Gastroesophageal sphincter (tissue), 4 donors: ENCODE data around the gene IGF2BP1. TPM values are rescaled to one million over a fixed set of nuclear protein-coding genes. Genes with fewer than 3 reads are reported as not detected.

Source experiments
- ATAC-seq: fragments of 150-250 bp; one replicate; pipeline ENCODE4 v1.9.1; 2016; ENCODE audit warnings: mild to moderate bottlenecking, moderate library complexity
- H3K27ac ChIP-seq, 4 donors: fragments of 200-600 bp; sonication (generic) in 3 of 4; 1 replicate in 3 of 4; 2 replicates in 1 of 4; pipeline ENCODE4 v1.5.1; 2016 to 2019
- H3K27me3 ChIP-seq: fragments of 200-600 bp; sonication (generic); one replicate; pipeline ENCODE4 v1.5.1; 2019
- H3K36me3 ChIP-seq, 2 donors: fragments of 200-600 bp; sonication (generic); one replicate each; pipeline ENCODE4 v1.5.1; 2019; ENCODE audit warnings: control low read depth in 1 of 2
- H3K4me1 ChIP-seq, 3 donors: fragments of 200-600 bp; sonication (generic); 1 replicate in 2 of 3; 2 replicates in 1 of 3; pipeline ENCODE4 v1.5.1; 2016 to 2019; ENCODE audit warnings: control low read depth in 2 of 3
- H3K4me3 ChIP-seq, 2 donors: fragments of 200-600 bp; sonication (generic); one replicate each; pipeline ENCODE4 v1.5.1; 2019; ENCODE audit warnings: mild to moderate bottlenecking in 1 of 2, moderate library complexity in 1 of 2
- H3K9me3 ChIP-seq, 3 donors: fragments of 200-600 bp; sonication (generic); one replicate each; pipeline ENCODE4 v1.5.1; 2017 to 2019; ENCODE audit warnings: control low read depth in 2 of 3
- EP300 ChIP-seq: sonication (generic); formaldehyde crosslinking; IDR thresholded peaks from one replicate; pipeline ENCODE4 v1.6.1; 2017; ENCODE audit warnings: antibody characterized with exemption, mild to moderate bottlenecking
- POLR2A ChIP-seq, 2 donors: fragments of 450-650 bp; IDR thresholded peaks; one replicate each; pipeline ENCODE4 v1.6.1; 2017; ENCODE audit warnings: antibody characterized with exemption in 2 of 2, mild to moderate bottlenecking in 2 of 2, moderate library complexity in 1 of 2
- POLR2AphosphoS5 ChIP-seq: sonication (generic); formaldehyde crosslinking; IDR thresholded peaks from one replicate; pipeline ENCODE4 v1.6.1; 2017; ENCODE audit warnings: antibody characterized with exemption
- WGBS, 2 donors: methylation state at CpG; one replicate each; pipeline ENCODE4 v1.1.5; 2018; ENCODE audit warnings: low coverage in 1 of 2; 5-methylcytosine and 5-hydroxymethylcytosine counted together
- total RNA-seq, 4 donors: library from RNA; depleted of rRNA; stranded (reverse); fragments of >200 nt; gene quantifications; one replicate each; pipeline ENCODE4 v1.1.0, GENCODE V29; 2016
- TF ChIP-seq, protein P1 (sequence below), 4 experiments: fragments of 200-600 bp in 2 of 4; fragments of 450-650 bp in 2 of 4; sonication (generic) in 1 of 4; IDR thresholded peaks; one replicate each; pipeline ENCODE4 v1.5.1; 2017 to 2019; ENCODE audit warnings: antibody characterized with exemption in 4 of 4, mild to moderate bottlenecking in 2 of 4, moderate library complexity in 2 of 4

Gene IGF2BP1
- under 1 TPM in 1 of 4 donors, not detected in 3; 0.04 TPM for total RNA-seq

DNA sequence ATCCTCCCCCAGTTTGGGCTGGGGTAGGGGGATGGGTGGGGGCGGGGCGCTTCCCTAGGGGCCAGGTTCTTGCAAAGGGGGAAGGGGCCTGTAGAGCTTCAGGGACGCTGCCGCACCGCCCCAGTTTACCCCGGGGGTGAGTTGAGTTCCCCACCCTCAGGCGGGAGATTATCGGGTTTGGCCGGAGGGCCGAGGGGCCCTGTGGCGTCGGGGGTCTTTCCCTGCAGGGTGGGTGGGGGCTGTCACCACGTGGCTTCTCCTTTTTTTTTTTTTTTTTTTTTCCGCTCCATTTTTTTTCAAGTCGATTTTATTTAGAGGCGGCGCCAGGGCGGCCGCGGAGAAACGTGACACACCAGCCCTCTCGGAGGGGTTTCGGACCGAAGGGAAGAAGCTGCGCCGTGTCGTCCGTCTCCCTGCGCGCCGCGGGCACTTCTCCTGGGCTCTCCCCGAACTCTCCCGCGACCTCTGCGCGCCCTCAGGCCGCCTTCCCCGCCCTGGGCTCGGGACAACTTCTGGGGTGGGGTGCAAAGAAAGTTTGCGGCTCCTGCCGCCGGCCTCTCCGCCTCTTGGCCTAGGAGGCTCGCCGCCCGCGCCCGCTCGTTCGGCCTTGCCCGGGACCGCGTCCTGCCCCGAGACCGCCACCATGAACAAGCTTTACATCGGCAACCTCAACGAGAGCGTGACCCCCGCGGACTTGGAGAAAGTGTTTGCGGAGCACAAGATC lies at the start of gene IGF2BP1:
Gene IGF2BP1, plus strand, starts transcription at position 283 of the 724 bp plus-strand sequence. Its CDS starts 361 bp downstream, at position 644.
- no peaks in the 10 kb centered on the region for H3K36me3 ChIP-seq
- TF ChIP-seq POLR2AphosphoS5, result no peak
- TF ChIP-seq POLR2A (IDR thresholded peaks at IDR 0.05), result no peak
- TF ChIP-seq, protein P1, sequence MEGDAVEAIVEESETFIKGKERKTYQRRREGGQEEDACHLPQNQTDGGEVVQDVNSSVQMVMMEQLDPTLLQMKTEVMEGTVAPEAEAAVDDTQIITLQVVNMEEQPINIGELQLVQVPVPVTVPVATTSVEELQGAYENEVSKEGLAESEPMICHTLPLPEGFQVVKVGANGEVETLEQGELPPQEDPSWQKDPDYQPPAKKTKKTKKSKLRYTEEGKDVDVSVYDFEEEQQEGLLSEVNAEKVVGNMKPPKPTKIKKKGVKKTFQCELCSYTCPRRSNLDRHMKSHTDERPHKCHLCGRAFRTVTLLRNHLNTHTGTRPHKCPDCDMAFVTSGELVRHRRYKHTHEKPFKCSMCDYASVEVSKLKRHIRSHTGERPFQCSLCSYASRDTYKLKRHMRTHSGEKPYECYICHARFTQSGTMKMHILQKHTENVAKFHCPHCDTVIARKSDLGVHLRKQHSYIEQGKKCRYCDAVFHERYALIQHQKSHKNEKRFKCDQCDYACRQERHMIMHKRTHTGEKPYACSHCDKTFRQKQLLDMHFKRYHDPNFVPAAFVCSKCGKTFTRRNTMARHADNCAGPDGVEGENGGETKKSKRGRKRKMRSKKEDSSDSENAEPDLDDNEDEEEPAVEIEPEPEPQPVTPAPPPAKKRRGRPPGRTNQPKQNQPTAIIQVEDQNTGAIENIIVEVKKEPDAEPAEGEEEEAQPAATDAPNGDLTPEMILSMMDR (IDR thresholded peaks at IDR 0.05), result no peak
- TF ChIP-seq EP300, result no peak
- peaks cover 0 to 5% (median 0%) of the 10 kb centered on the region in 3 donors for H3K9me3 ChIP-seq
- peaks cover 100% of the 10 kb centered on the region for H3K27me3 ChIP-seq
- no peak within 1 kb of the TSS for H3K27ac ChIP-seq
- H3K4me3 ChIP-seq, result peak within 1 kb of the TSS in 1 of 2 donors; percentile 27
- 0% methylated on average over 8 of the region's 62 CpGs; no CpG with 5 or more reads in 1 of the 2 donors for WGBS, 2 donors
- H3K4me1 ChIP-seq, result peaks cover 0 to 34% (median 27%) of the 10 kb centered on the region in 3 donors
- ATAC-seq, result no peak

DNA sequence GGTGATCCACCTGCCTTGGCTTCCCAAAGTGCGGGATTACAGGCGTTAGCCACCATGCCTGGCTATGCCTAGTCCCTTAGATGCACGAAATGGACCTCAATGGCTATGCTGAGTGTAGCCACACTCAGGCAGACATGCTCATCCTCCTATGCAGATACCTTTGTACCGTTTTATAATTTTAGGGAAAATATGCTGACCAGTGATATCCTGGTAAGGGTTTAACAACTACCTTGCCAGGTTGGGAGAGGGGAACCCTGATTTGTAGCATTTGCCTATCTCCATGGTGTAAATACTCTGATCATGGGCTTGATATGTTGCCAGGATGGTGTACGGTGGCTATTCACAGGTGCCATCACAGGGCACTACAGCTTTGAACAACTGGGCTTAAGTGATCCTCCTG lies 45.6 kb upstream of the IGF2BP1 start:
- no peaks in the 10 kb centered on the region for H3K4me1 ChIP-seq
- H3K9me3 ChIP-seq, result no peaks in the 10 kb centered on the region
- no peak overlapping the region for H3K4me3 ChIP-seq
- 25 to 86% methylated on average over 1 of the region's 5 CpGs for WGBS, 2 donors
- H3K27ac ChIP-seq, result no peak overlapping the region
- TF ChIP-seq, protein P1 (IDR thresholded peaks at IDR 0.05), result no peak
- TF ChIP-seq POLR2A (IDR thresholded peaks at IDR 0.05) (no peak), EP300 (no peak), POLR2AphosphoS5 (no peak)
- H3K27me3 ChIP-seq, result peaks cover 75% of the 10 kb centered on the region
- ATAC-seq, result no peak
- H3K36me3 ChIP-seq, result no peaks in the 10 kb centered on the region

DNA sequence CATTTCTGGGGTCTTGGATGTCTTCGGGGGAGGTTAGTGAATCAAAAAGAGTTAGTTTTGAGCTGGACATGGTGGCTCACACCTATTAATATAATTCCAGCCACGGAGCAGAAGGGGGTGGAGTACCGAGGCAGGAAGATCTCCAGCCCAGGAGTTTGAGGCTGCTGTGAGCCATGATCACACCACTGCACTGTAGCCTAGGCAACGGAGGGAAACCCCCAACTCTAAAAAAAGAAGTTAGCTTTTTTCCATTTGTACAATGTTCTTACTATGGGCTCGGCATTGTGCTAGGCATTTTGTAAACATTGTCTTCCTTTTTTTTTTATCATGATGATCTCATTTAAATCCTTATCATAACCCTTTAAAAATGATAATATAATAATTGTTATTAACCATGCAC lies 44.3 kb upstream of the IGF2BP1 start:
- Histone ChIP-seq H3K4me1 (no peaks in the 10 kb centered on the region), H3K4me3 (no peak overlapping the region), H3K27me3 (peaks cover 76% of the 10 kb centered on the region), H3K27ac (no peak overlapping the region), H3K9me3 (no peaks in the 10 kb centered on the region), H3K36me3 (no peaks in the 10 kb centered on the region)
- ATAC-seq, result no peak
- WGBS, 2 donors, result 13 to 23% methylated on average over 3 to 4 of the region's 5 CpGs
- TF ChIP-seq EP300 (no peak), POLR2A (IDR thresholded peaks at IDR 0.05) (no peak), POLR2AphosphoS5 (no peak)
- TF ChIP-seq, protein P1 (IDR thresholded peaks at IDR 0.05), result no peak

DNA sequence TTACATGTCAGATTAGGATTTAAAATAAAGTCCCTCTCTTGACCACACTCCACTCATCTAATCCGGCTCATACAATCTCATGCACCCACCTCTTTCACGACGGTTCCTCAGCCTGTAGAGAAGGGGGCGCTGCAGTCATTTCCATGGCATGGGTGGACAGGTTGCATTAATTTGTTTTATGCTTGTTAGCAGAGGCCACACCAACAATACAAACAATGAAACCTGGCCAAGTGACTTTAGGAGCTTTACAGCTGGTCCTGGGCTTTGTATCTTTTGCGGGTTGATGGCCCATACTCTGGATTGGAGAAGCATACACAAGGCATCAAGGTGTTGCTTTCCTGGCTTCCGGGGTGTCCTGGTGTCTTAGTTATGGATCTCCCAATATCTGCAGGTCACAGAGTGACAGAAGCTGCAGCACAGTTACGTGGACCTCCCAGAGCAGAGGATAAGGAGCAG lies 42.9 kb upstream of the IGF2BP1 start:
- no peaks in the 10 kb centered on the region for H3K4me1 ChIP-seq
- H3K36me3 ChIP-seq, result no peaks in the 10 kb centered on the region
- no peak overlapping the region for H3K27ac ChIP-seq
- no peak overlapping the region for H3K4me3 ChIP-seq
- no peak for TF ChIP-seq POLR2AphosphoS5
- no peak for TF ChIP-seq POLR2A (IDR thresholded peaks at IDR 0.05)
- TF ChIP-seq, protein P1 (IDR thresholded peaks at IDR 0.05), result no peak
- TF ChIP-seq EP300, result no peak
- H3K27me3 ChIP-seq, result peaks cover 90% of the 10 kb centered on the region
- H3K9me3 ChIP-seq, result no peaks in the 10 kb centered on the region
- 24 to 40% methylated on average over 4 to 5 of the region's 7 CpGs for WGBS, 2 donors
- ATAC-seq, result no peak
